A673 (cell line): ENCODE measurements around the gene ANKLE1. TPM values are rescaled to one million over a fixed set of nuclear protein-coding genes. Genes with fewer than 3 reads are reported as not detected.
A peak's percentile ranks its signal among the peaks of the same experiment; 100 is the strongest.
"Not testable (repeated sequence)": the region's sequence is repeated elsewhere in the genome, so short reads cannot be mapped to it uniquely, and the experiment has no call there.

Source experiments
- BruUV-seq: library from RNA; stranded (reverse); fragments of 400-500 nt; replicated peaks from 2 replicates; lab custom pipeline; 2021; lab: Mats Ljungman, UMichigan
- CTCF ChIA-PET: fragments of 300-600 bp; sonication (Branson Sonifier 250); formaldehyde crosslinking; loops from one replicate; lab custom pipeline; 2022; ENCODE audit warnings: antibody characterized with exemption; lab: Charles Lee
- POLR2A ChIA-PET: fragments of 300-600 bp; sonication (Branson Sonifier 250); formaldehyde crosslinking; loops from one replicate; lab custom pipeline; 2022; ENCODE audit warnings: antibody characterized with exemption; ENCODE audit not compliant: low non-redundant PET; lab: Charles Lee
- DNase-seq: peaks from one replicate; pipeline ENCODE4 v3.0.0-alpha.2; 2015; ENCODE audit warnings: low spot score
- H3K27ac ChIP-seq: fragments of 200-600 bp; sonication (generic); 2 replicates; pipeline ENCODE4 v1.5.1; 2016; ENCODE audit warnings: mixed run types, low read depth, mild to moderate bottlenecking, mixed read lengths, antibody characterized with exemption, low read length; ENCODE audit not compliant: poor library complexity, severe bottlenecking
- H3K27me3 ChIP-seq: fragments of 200-600 bp; sonication (generic); replicated peaks from 2 replicates; pipeline ENCODE4 v1.6.1; 2017; ENCODE audit warnings: mixed run types, low read depth, mild to moderate bottlenecking, mixed read lengths, antibody characterized with exemption, low read length; ENCODE audit not compliant: insufficient read depth, poor library complexity
- H3K36me3 ChIP-seq: fragments of 200-600 bp; sonication (generic); 2 replicates; pipeline ENCODE4 v1.6.1; 2016; ENCODE audit warnings: mixed run types, mild to moderate bottlenecking, mixed read lengths, antibody characterized with exemption, low read length; ENCODE audit not compliant: insufficient read depth, poor library complexity, severe bottlenecking
- H3K4me1 ChIP-seq: fragments of 200-600 bp; sonication (generic); 2 replicates; pipeline ENCODE4 v1.6.1; 2017; ENCODE audit warnings: mixed run types, mild to moderate bottlenecking, mixed read lengths, antibody characterized with exemption, low read length; ENCODE audit not compliant: insufficient read depth, poor library complexity, severe bottlenecking
- H3K4me3 ChIP-seq: fragments of 200-600 bp; sonication (generic); 2 replicates; pipeline ENCODE4 v1.5.1; 2016; ENCODE audit warnings: low read depth, mixed run types, mild to moderate bottlenecking, mixed read lengths, low read length; ENCODE audit not compliant: poor library complexity, severe bottlenecking
- H3K9me3 ChIP-seq: fragments of 200-600 bp; sonication (generic); 2 replicates; pipeline ENCODE4 v1.6.1; 2016; ENCODE audit warnings: mixed run types, low read depth, mild to moderate bottlenecking, mixed read lengths, antibody characterized with exemption, low read length; ENCODE audit not compliant: poor library complexity, severe bottlenecking
- CTCF ChIP-seq: fragments of 300-800, 200-600 bp; sonication (generic); conservative IDR thresholded peaks from 2 replicates; pipeline ENCODE4 v1.5.1; 2017; ENCODE audit warnings: low read depth, mild to moderate bottlenecking, antibody characterized with exemption, low read length, moderate library complexity, mixed read lengths
- EZH2 ChIP-seq: fragments of 200-600 bp; sonication (generic); IDR thresholded peaks from 2 replicates; pipeline ENCODE4 v1.6.1; 2017; ENCODE audit warnings: borderline replicate concordance, low read depth, mild to moderate bottlenecking, mixed read lengths, antibody characterized with exemption, low read length; ENCODE audit not compliant: poor library complexity, severe bottlenecking
- intact Hi-C: fragments of 100-400 bp; cut with micrococcal nuclease; formaldehyde crosslinking; loops from one replicate; pipeline ENCODE4 v1.10.0; 2022; ENCODE audit not compliant: unreplicated experiment
- total RNA-seq: library from RNA; stranded (reverse); gene quantifications from 2 replicates; pipeline ENCODE4 v1.2.3, GENCODE V29; 2021

ANKLE1 gene
- total RNA-seq, 1 experiment from 2014 or later, result 17.5 TPM

- Histone ChIP-seq H3K36me3 (peaks cover 14% of the 10 kb centered on the region), H3K27me3 (no peaks in the 10 kb centered on the region), H3K4me3 (no peak overlapping the region), H3K4me1 (peaks cover 6% of the 10 kb centered on the region), H3K27ac (no peak overlapping the region), H3K9me3 (no peaks in the 10 kb centered on the region)
- DNase-seq, result no peak
- ChIA-PET POLR2A (interaction anchor here (0.5 kb wide), 1 partner anchor 96 kb away, joined by 3 read pairs; no protein-coding TSS in a partner anchor), CTCF (interaction anchor here (0.6 kb wide), 1 partner anchor 13 kb away, joined by 3 read pairs; no protein-coding TSS in a partner anchor)
- TF ChIP-seq EZH2 (no peak), CTCF (no peak)
- BruUV-seq, result no TSS peak
- intact Hi-C loops, result no loop called here
Measured at GRCh38 chr19:17266589-17266974, 15.1 kb upstream of the ANKLE1 start.

DNA sequence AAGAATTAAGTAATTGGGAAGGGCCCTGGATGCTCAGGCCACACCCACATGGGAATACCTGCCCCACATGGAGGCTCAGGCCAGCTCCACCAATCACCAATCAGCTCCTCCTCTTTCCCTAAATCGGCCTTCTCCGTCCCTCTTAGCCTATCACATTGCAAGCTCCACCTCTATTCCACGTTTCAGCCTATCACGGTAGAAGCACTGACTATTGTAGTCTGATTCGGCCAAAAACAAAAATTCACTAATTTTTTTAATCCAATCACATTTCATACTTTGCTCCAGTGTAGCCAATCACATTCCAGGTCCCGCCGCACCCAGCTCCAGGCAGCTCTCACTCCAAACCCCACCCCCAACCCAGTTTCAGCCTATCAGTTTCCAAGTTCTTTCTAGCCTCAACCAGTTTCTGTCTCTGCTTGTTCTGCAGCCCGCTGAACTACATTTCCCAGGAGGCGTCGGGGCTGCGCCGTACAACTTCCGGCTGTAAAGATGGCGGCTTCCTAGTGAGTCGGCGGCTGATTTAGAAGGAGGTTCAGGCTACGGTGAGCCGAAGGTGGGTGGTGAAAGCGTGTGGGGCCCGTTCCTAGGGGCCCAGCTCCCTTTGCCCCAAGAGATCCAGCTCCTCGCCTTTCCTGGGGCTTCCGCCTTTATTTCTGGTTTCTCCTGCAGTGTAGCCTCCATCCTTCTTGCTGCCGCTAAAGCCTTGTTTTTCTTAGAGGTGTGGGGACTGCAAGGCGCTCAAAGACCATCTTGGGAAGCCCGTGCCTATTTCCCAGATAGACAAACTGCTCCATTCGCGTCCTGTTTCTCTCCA lies 14.5 kb upstream of the ANKLE1 start, which contains the start of gene BABAM1:
Gene BABAM1 (plus strand): TSS at position 469 of the 814 bp plus-strand sequence. CDS start 1,364 bp downstream, outside the sequence.
- BruUV-seq, result no TSS peak
- Histone ChIP-seq H3K27me3 (no peaks in the 10 kb centered on the region), H3K4me3 (peak within 1 kb of the TSS; percentile 85), H3K4me1 (peaks cover 6% of the 10 kb centered on the region), H3K9me3 (no peaks in the 10 kb centered on the region), H3K36me3 (peaks cover 16% of the 10 kb centered on the region), H3K27ac (peak within 1 kb of the TSS; percentile 77)
- TF ChIP-seq CTCF (no peak), EZH2 (no peak)
- intact Hi-C loops, result no loop called here
- ChIA-PET POLR2A (interaction anchor here (0.6 kb wide), 1 partner anchor 38 kb away, joined by 21 read pairs; no protein-coding TSS in a partner anchor), CTCF (interaction anchor here (0.6 kb wide), 1 partner anchor 12 kb away, joined by 3 read pairs; no protein-coding TSS in a partner anchor)
- peak; percentile 99 for DNase-seq

- Histone ChIP-seq H3K9me3 (no peaks in the 10 kb centered on the region), H3K27me3 (no peaks in the 10 kb centered on the region), H3K4me3 (peak overlapping the region; percentile 85), H3K27ac (no peak overlapping the region), H3K4me1 (peaks cover 6% of the 10 kb centered on the region), H3K36me3 (peaks cover 18% of the 10 kb centered on the region)
- POLR2A ChIA-PET, result no interaction called here
- CTCF ChIA-PET, result interaction anchor here (0.9 kb wide), 1 partner anchor 12 kb away, joined by 3 read pairs; no protein-coding TSS in a partner anchor
- no peak for TF ChIP-seq EZH2
- TF ChIP-seq CTCF, result no peak
- intact Hi-C loops, result no loop called here
- no peak for DNase-seq
- no TSS peak for BruUV-seq
Measured at GRCh38 chr19:17268754-17269153, 12.9 kb upstream of the ANKLE1 start.

DNA sequence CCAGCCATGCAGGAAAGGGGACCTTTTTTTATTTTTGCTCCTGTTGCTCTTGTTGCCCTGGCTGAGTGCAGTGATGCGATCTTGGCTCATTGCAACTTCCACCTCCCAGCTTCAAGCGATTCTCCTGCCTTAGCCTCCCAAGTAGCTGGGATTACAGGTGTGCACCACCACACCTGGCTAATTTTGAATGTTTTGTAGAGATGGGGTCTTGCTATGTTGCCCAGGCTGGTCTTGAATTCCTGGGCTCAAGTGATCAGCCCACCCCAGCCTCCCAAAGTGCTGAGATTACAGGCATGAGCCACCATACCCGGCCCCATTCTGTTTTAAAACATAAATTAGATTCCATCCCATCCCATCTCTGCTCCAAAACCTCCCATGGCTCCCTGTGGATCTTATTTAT lies 6.8 kb upstream of the ANKLE1 start:
- H3K27ac ChIP-seq, CTCF ChIA-PET, H3K4me3 ChIP-seq, BruUV-seq, H3K27me3 ChIP-seq, H3K4me1 ChIP-seq, H3K9me3 ChIP-seq, intact Hi-C loops, DNase-seq: not testable (repeated sequence)
- POLR2A ChIA-PET, result interaction anchor here (0.7 kb wide), 1 partner anchor 20 kb away, joined by 5 read pairs; no protein-coding TSS in a partner anchor
- H3K36me3 ChIP-seq, result peaks cover 32% of the 10 kb centered on the region
